HepG2 (cell line): Measurements from ENCODE around the gene PNPLA2. TPM values are rescaled to one million over a fixed set of nuclear protein-coding genes. Genes with fewer than 3 reads are reported as not detected.

Experiments
- EEA1 ChIP-seq: sonication (generic); formaldehyde crosslinking; IDR thresholded peaks from 2 replicates; pipeline ENCODE4 v1.5.1; 2020; ENCODE audit warnings: mild to moderate bottlenecking, missing genetic modification reagents, borderline replicate concordance
- KDM4B ChIP-seq: sonication (generic); formaldehyde crosslinking; IDR thresholded peaks from 2 replicates; pipeline ENCODE4 v1.4.0; 2020; ENCODE audit warnings: missing genetic modification reagents
- MXD4 ChIP-seq: IDR thresholded peaks from 2 replicates; pipeline ENCODE4 v1.6.1; 2016; ENCODE audit warnings: mild to moderate bottlenecking, missing biosample characterization, missing genetic modification reagents
- MYNN ChIP-seq: sonication (generic); formaldehyde crosslinking; IDR thresholded peaks from 2 replicates; pipeline ENCODE4 v1.4.0; 2020; ENCODE audit warnings: mild to moderate bottlenecking, low read depth, missing genetic modification reagents
- NBN ChIP-seq: fragments of 450-650 bp; conservative IDR thresholded peaks from 2 replicates; pipeline ENCODE4 v1.6.1; 2017
- RNF2 ChIP-seq: fragments of 450-650 bp; conservative IDR thresholded peaks from 2 replicates; pipeline ENCODE4 v1.6.1; 2016; ENCODE audit warnings: low read depth
- SMAD1 ChIP-seq: sonication (generic); formaldehyde crosslinking; IDR thresholded peaks from 2 replicates; pipeline ENCODE4 v1.4.0; 2020; ENCODE audit warnings: missing genetic modification reagents, low read depth, mild to moderate bottlenecking, borderline replicate concordance
- SYNCRIP ChIP-seq: fragments of 200-400 bp; formaldehyde crosslinking; IDR thresholded peaks from 2 replicates; pipeline ENCODE4 v1.6.1; 2018; ENCODE audit warnings: mild to moderate bottlenecking, low read depth, low read length; ENCODE audit not compliant: insufficient read depth
- TBX2 ChIP-seq: sonication (generic); formaldehyde crosslinking; IDR thresholded peaks from 2 replicates; pipeline ENCODE4 v1.5.0; 2020; ENCODE audit warnings: missing genetic modification reagents, mild to moderate bottlenecking, borderline replicate concordance
- ZNF615 ChIP-seq: sonication (generic); formaldehyde crosslinking; IDR thresholded peaks from 2 replicates; pipeline ENCODE4 v1.5.0; 2020; ENCODE audit warnings: mild to moderate bottlenecking, missing genetic modification reagents, borderline replicate concordance
- ZNF776 ChIP-seq: sonication (generic); formaldehyde crosslinking; IDR thresholded peaks from 2 replicates; pipeline ENCODE4 v1.4.0; 2020; ENCODE audit warnings: mild to moderate bottlenecking, missing genetic modification reagents
- ZNF883 ChIP-seq: sonication (generic); formaldehyde crosslinking; IDR thresholded peaks from 2 replicates; pipeline ENCODE4 v1.5.1; 2020; ENCODE audit warnings: mild to moderate bottlenecking, missing genetic modification reagents; ENCODE audit errors: not compliant biosample characterization
- polyA plus RNA-seq, 8 experiments: library from polyadenylated mRNA; depleted of rRNA in 3 of 8; stranded (reverse) in 7 of 8; unstranded in 1 of 8; fragments of >200 nt; fragmentation: Illumina TruSeq in 4 of 8; extraction: Trizol in 4 of 8; gene quantifications; 2 replicates each; pipeline versions ENCODE4 v1.2.1 to v1.2.3, GENCODE V29; 2011 to 2016; ENCODE audit warnings: low read depth in 4 of 8, missing spikeins in 1 of 8, mixed read lengths in 1 of 8; ENCODE audit not compliant: insufficient read depth in 1 of 8
- total RNA-seq, 5 experiments: library from RNA; depleted of rRNA; stranded (reverse); fragments of >200 nt; fragmentation: Illumina TruSeq; extraction: Trizol; gene quantifications; 2 replicates each; pipeline ENCODE4 v1.2.3, GENCODE V29; 2016; ENCODE audit warnings: low read depth in 1 of 5
- TF ChIP-seq, protein P1 (sequence below): sonication (generic); formaldehyde crosslinking; conservative IDR thresholded peaks from 2 replicates; pipeline ENCODE4 v1.4.0; 2020; ENCODE audit warnings: missing genetic modification reagents
- TF ChIP-seq, protein P2 (sequence below): sonication (generic); formaldehyde crosslinking; IDR thresholded peaks from 2 replicates; pipeline ENCODE4 v1.8.1; 2023; ENCODE audit warnings: mild to moderate bottlenecking, missing genetic modification reagents
- TF ChIP-seq, protein P3 (sequence below): IDR thresholded peaks from 2 replicates; pipeline ENCODE4 v1.6.1; 2012; ENCODE audit warnings: low read length, improper control_type of control experiment

Gene PNPLA2
- total and polyA plus RNA-seq, 2 of the 13 experiments (the other 11 are each of a cell fraction or from before 2014, with no cell fraction given), result 10.5 to 43.2 TPM

DNA sequence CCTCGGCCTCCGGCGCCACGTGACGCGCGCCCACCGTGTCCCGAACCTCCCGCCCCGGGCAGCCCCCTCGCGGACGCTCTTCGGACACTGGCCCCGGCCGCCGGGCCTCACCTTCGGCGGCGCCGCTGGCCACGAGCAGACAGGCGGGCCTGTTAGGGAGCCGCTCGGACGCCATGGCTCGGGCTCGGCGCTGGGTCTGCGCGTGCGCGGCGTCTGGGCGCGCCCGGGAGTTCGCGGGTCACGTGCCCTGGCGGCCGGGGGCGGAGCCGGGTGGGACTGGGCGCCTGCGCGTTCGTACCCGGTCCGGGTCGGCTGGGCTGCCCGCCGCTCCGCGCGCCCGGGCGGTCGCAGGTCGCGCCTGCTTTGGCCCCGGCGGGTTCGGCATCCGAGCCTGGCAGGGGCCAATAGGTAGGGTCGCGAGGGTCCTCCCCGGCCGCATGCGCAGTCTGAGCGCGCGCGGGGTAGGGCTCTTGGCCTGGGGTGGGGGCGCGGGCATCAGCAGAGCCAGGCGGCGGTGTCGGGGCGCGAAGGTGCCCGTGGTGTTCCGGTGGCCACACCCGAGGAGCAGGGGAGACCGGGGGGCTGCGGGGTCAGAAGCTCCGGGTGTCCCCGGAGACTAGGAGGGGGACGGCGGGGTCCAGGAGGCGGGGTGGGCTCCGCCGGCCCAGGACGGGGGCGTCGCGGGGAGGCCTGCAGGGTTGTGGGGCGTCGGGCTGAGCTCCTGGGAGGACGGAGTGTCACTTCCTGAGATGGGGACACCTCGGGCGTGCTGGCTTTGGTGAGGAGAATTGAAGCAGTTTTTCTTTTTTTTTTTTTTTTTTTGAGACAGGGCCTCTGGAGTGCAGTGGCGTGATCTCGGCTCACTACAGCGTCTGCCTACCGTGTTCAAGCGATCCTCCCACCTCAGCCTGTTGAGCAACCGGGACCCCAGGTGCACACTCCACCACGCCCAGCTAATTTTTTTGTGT lies 41.1 kb upstream of the PNPLA2 start, which contains the start of gene GATD1 (continued):
- no peak for TF ChIP-seq SYNCRIP
- TF ChIP-seq, protein P1, sequence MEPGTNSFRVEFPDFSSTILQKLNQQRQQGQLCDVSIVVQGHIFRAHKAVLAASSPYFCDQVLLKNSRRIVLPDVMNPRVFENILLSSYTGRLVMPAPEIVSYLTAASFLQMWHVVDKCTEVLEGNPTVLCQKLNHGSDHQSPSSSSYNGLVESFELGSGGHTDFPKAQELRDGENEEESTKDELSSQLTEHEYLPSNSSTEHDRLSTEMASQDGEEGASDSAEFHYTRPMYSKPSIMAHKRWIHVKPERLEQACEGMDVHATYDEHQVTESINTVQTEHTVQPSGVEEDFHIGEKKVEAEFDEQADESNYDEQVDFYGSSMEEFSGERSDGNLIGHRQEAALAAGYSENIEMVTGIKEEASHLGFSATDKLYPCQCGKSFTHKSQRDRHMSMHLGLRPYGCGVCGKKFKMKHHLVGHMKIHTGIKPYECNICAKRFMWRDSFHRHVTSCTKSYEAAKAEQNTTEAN (CRISPR knock-in tag), result 0 out of 2 replicates have a peak, but pooled peaks have one; percentile 15
- TF ChIP-seq TBX2, result peak; percentile 61
- TF ChIP-seq NBN, result no peak
- no peak for TF ChIP-seq KDM4B (CRISPR knock-in tag)
- TF ChIP-seq, protein P2, sequence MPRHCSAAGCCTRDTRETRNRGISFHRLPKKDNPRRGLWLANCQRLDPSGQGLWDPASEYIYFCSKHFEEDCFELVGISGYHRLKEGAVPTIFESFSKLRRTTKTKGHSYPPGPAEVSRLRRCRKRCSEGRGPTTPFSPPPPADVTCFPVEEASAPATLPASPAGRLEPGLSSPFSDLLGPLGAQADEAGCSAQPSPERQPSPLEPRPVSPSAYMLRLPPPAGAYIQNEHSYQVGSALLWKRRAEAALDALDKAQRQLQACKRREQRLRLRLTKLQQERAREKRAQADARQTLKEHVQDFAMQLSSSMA (CRISPR knock-in tag), result no peak
- TF ChIP-seq MXD4 (CRISPR knock-in tag), result no peak
- TF ChIP-seq MYNN (CRISPR knock-in tag), result no peak
- TF ChIP-seq ZNF883 (CRISPR knock-in tag), result no peak
- TF ChIP-seq ZNF776 (CRISPR knock-in tag), result no peak
- no peak for TF ChIP-seq EEA1 (CRISPR knock-in tag)
- TF ChIP-seq, protein P3, sequence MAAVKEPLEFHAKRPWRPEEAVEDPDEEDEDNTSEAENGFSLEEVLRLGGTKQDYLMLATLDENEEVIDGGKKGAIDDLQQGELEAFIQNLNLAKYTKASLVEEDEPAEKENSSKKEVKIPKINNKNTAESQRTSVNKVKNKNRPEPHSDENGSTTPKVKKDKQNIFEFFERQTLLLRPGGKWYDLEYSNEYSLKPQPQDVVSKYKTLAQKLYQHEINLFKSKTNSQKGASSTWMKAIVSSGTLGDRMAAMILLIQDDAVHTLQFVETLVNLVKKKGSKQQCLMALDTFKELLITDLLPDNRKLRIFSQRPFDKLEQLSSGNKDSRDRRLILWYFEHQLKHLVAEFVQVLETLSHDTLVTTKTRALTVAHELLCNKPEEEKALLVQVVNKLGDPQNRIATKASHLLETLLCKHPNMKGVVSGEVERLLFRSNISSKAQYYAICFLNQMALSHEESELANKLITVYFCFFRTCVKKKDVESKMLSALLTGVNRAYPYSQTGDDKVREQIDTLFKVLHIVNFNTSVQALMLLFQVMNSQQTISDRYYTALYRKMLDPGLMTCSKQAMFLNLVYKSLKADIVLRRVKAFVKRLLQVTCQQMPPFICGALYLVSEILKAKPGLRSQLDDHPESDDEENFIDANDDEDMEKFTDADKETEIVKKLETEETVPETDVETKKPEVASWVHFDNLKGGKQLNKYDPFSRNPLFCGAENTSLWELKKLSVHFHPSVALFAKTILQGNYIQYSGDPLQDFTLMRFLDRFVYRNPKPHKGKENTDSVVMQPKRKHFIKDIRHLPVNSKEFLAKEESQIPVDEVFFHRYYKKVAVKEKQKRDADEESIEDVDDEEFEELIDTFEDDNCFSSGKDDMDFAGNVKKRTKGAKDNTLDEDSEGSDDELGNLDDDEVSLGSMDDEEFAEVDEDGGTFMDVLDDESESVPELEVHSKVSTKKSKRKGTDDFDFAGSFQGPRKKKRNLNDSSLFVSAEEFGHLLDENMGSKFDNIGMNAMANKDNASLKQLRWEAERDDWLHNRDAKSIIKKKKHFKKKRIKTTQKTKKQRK, result no peak
- TF ChIP-seq RNF2, result no peak
- no peak for TF ChIP-seq ZNF615 (CRISPR knock-in tag)
- no peak for TF ChIP-seq SMAD1 (CRISPR knock-in tag)
